Stomach (tissue), 4 donors: Measurements from ENCODE around the gene FBXO47.

Experiments used
- CTCF ChIP-seq, 7 experiments: fragments of 450-650 bp in 4 of 7; fragments of 200-600 bp in 3 of 7; sonication (generic) in 3 of 7; IDR thresholded peaks; one replicate each; pipeline ENCODE4 v1.5.1; 2016 to 2019; ENCODE audit warnings: antibody characterized with exemption in 7 of 7, control low read depth in 2 of 7, mild to moderate bottlenecking in 1 of 7
- EP300 ChIP-seq: sonication (generic); formaldehyde crosslinking; IDR thresholded peaks from one replicate; pipeline ENCODE4 v1.6.1; 2017; ENCODE audit warnings: antibody characterized with exemption
- POLR2AphosphoS5 ChIP-seq, 3 donors: sonication (generic); formaldehyde crosslinking; IDR thresholded peaks; one replicate each; pipeline ENCODE4 v1.6.1; 2016; ENCODE audit warnings: antibody characterized with exemption in 3 of 3

- TF ChIP-seq CTCF (IDR thresholded peaks at IDR 0.05) (no peak), POLR2AphosphoS5 (IDR thresholded peaks at IDR 0.05) (no peak), EP300 (no peak)
These were observed 29.6 kb upstream of the FBXO47 start for GRCh38 chr17:38996660-38997337.
